GM04503 (cell line): ENCODE data around the gene STK32C.
"Not testable (repeated sequence)": the region's sequence is repeated elsewhere in the genome, so short reads cannot be mapped to it uniquely, and the experiment has no call there.

Source experiments
- DNase-seq: peaks from one replicate; pipeline ENCODE4 v3.0.0-alpha.2; 2012; ENCODE audit warnings: low read depth

Gene STK32C

GRCh38 chr10:132307823-132308586 lies at the start of gene STK32C:
STK32C (minus strand) TSS chr10:132307950; CDS start chr10:132307833, 117 bp downstream.
- DNase-seq, result no peak

GRCh38 chr10:132356621-132357195 lies 49.0 kb upstream of the STK32C start:
- no peak for DNase-seq

- no peak for DNase-seq
Observed at GRCh38 chr10:132355754-132356153, 48.0 kb upstream of the STK32C start.

GRCh38 chr10:132355297-132355696 lies 47.5 kb upstream of the STK32C start:
- no peak for DNase-seq

- no peak for DNase-seq
Observed at GRCh38 chr10:132354356-132355094, 46.8 kb upstream of the STK32C start.

- DNase-seq, result no peak
Observed at GRCh38 chr10:132353456-132354355, 46.0 kb upstream of the STK32C start.

- DNase-seq, result not testable (repeated sequence)
Observed at GRCh38 chr10:132352462-132353308, 44.9 kb upstream of the STK32C start.

GRCh38 chr10:132351611-132352010 lies 43.9 kb upstream of the STK32C start:
- DNase-seq, result no peak

GRCh38 chr10:132350946-132351345 lies 43.2 kb upstream of the STK32C start:
- no peak for DNase-seq

GRCh38 chr10:132350391-132350790 lies 42.6 kb upstream of the STK32C start:
- DNase-seq, result no peak

GRCh38 chr10:132349766-132350165 lies 42.0 kb upstream of the STK32C start:
- DNase-seq, result no peak

GRCh38 chr10:132347931-132348267 lies 40.1 kb upstream of the STK32C start:
- DNase-seq, result no peak

- DNase-seq, result no peak
Observed at GRCh38 chr10:132347211-132347930, 39.6 kb upstream of the STK32C start.

- no peak for DNase-seq
Observed at GRCh38 chr10:132346806-132347205, 39.1 kb upstream of the STK32C start.

GRCh38 chr10:132345345-132345744 lies 37.6 kb upstream of the STK32C start:
- no peak for DNase-seq

GRCh38 chr10:132344386-132344785 lies 36.6 kb upstream of the STK32C start:
- no peak for DNase-seq

- no peak for DNase-seq
Observed at GRCh38 chr10:132342553-132342952, 34.8 kb upstream of the STK32C start.

- DNase-seq, result no peak
Observed at GRCh38 chr10:132341781-132342180, 34.0 kb upstream of the STK32C start.

- no peak for DNase-seq
Observed at GRCh38 chr10:132341017-132341416, 33.3 kb upstream of the STK32C start.

GRCh38 chr10:132339276-132339675 lies 31.5 kb upstream of the STK32C start:
- DNase-seq, result no peak

- no peak for DNase-seq
Observed at GRCh38 chr10:132338876-132339275, 31.1 kb upstream of the STK32C start.
